ENCODE results near the gene NXPE1. TPM values are rescaled to one million over a fixed set of nuclear protein-coding genes. Genes with fewer than 3 reads are reported as not detected.

The NXPE1 gene
- total RNA-seq, 1 experiment from 2014 or later, result not detected

- no peak for ATAC-seq
- RAD21 ChIA-PET (ENCODE audit: low non-redundant PET in 1 of 2, low total read pairs in 2 of 2, uncharacterized antibody in 2 of 2, unreplicated experiment in 2 of 2), result no interaction called here
- no peak for DNase-seq (ENCODE audit: low read depth, low spot score)
Measured at GRCh38 chr11:114606003-114606801, 46.5 kb upstream of the NXPE1 start.

More at GRCh38 chr11:114606003-114606801, 46.5 kb upstream of the NXPE1 start:
- H3K27me3 ChIP-seq (ENCODE audit: insufficient read depth, low read length), result no peaks in the 10 kb centered on the region
- H3K9ac ChIP-seq (ENCODE audit: low read length), result no peak overlapping the region
- H3K79me2 ChIP-seq (ENCODE audit: insufficient read depth, low read length), result no peaks in the 10 kb centered on the region
- TF ChIP-seq CTCF (IDR thresholded peaks at IDR 0.05 in 2 of 3, conservative IDR thresholded peaks at IDR 0.05 in 1 of 3; ENCODE audit: borderline replicate concordance in 1 of 3, insufficient read depth in 1 of 3, low read depth in 2 of 3, low read length in 2 of 3), result no peak
- no peak for TF ChIP-seq ATF3 (IDR thresholded peaks at IDR 0.05)
- H3K4me2 ChIP-seq (ENCODE audit: low read length), result no peak overlapping the region
- no peaks in the 10 kb centered on the region for H3K9me2 ChIP-seq (ENCODE audit: insufficient read depth)
- CTCF ChIA-PET, result no interaction called here
- H3K27ac ChIP-seq (ENCODE audit: low read depth, low read length), result no peak overlapping the region
- no peaks in the 10 kb centered on the region for H3K4me1 ChIP-seq (ENCODE audit: control insufficient read depth in 1 of 2, insufficient read depth in 2 of 2, low read length in 2 of 2)
- H2AFZ ChIP-seq (ENCODE audit: low read depth, low read length, poor library complexity, severe bottlenecking), result no peak overlapping the region
- no TSS peak for BruUV-seq (replicated peaks)
- intact Hi-C loops (cut with micrococcal nuclease), result no loop called here
- H3K4me3 ChIP-seq (replicated peaks in 1 of 2; ENCODE audit: low read depth in 1 of 2, low read length in 2 of 2), result no peak overlapping the region
- H4K20me1 ChIP-seq (ENCODE audit: insufficient read depth), result no peaks in the 10 kb centered on the region
- no peaks in the 10 kb centered on the region for H3K36me3 ChIP-seq (ENCODE audit: control insufficient read depth in 1 of 2, insufficient read depth in 2 of 2, low read length in 2 of 2)
- POLR2A ChIA-PET, result no interaction called here
- no peaks in the 10 kb centered on the region; a peak in 2 of 4 replicates for H3K9me3 ChIP-seq (ENCODE audit: control insufficient read depth in 1 of 2, insufficient read depth in 1 of 2, low read depth in 1 of 2, low read length in 2 of 2)
